Stimulated activated naive CD4-positive, alpha-beta T cell treated with Interleukin-2 at 50 U/mL for 16 hours (primary cell): ENCODE measurements around the gene MEPCE.
A peak's percentile ranks its signal among the peaks of the same experiment; 100 is the strongest.

ENCODE experiments used
- DNase-seq: peaks from one replicate; lab custom pipeline; 2025; lab: John Stamatoyannopoulos, UW

Gene MEPCE

DNA sequence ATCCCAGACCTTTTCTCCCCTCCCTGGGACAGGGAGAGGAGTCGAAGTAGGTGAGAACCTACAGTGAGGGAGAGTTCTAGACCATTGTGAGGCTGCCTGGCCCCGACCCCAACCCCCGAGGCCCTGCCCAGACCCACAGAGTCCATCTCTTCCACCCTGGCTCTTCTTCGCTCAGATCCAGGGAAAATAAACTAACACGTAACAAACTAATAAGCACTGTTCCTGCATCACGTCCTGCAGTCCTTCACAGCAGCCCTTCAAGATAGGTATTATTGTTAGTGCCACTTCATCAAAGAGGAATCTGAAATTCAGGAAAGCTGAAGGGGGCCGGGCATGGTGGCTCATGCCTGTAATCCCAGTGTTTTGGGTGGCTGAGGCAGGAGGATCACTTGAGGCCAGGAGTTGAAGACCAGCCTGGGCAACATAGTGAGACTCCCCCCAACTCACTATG lies 34.6 kb downstream of the MEPCE start, which contains the start of gene SPACDR:
SPACDR (minus strand) TSS at position 51 of the 451 bp plus-strand sequence. CDS start 235 bp downstream, outside the sequence.
- DNase-seq, result no peak

DNA sequence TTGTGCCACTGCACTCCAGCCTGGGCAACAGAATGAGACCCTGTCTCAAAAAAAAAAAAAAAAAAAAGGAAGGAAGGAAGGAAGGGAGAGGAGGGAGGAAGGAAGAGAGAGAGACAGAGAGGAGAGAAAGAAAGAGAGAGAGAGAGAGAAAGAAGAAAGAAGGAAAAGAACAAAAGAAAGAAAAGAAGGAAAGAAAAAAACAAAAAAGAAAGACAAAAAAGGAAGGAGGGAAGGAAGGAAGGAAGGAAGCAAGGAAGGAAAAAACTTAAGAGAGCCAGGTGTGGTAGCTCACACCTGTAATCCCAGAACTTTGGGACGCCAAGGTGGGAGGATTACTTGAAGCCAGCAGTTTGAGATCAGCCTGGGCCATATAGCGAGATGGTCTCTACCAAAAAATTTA lies 35.2 kb downstream of the MEPCE start:
- no peak for DNase-seq

DNA sequence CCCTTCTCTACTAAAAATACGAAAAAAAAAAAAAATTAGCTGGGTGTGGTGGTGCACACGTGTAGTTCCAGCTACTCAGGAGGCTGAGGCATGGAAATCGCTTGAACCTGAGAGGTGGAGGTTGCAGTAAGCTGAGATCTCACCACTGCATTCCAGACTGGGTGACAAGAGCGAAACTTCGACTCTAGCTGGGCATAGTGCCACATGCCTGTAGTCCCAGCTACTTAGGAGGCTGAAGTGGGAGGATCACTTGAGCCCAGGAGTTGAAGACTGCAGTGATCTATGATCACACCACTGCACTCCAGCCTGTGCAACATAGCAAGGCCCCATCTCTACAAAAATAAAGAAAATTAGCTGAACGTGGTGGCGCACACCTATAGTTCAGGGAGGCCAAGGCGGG lies 35.7 kb downstream of the MEPCE start:
- no peak for DNase-seq

DNA sequence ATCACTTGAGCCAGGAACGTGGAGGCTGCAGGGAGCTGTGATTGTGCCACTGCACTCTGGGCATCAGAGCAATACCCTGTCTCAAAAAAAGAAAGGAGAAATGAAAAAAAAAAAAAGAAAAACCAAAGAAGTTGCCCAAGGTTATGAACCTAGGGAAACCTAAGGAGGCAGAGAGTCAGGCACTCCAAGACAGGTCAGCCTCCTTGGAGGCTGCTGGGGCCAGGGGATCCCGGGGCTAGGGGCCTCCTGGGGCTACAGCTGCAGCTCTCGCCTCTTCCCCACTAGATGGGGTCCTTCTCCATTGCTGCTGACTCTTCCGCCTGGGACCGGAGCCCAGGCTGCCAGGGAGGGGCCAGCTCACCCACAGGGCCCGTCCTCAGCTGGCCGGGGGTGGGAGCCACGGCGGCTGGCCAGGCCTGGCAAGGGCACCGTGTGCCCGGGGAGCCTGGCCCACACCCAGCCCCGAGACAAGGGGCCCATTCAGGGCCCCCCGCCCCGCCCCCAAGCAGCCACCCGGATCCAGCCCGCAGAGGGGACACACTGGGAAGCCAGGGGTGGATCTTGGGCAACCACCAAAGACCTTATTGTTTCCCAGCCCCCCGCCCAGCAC lies 36.2 kb downstream of the MEPCE start:
- DNase-seq, result no peak

DNA sequence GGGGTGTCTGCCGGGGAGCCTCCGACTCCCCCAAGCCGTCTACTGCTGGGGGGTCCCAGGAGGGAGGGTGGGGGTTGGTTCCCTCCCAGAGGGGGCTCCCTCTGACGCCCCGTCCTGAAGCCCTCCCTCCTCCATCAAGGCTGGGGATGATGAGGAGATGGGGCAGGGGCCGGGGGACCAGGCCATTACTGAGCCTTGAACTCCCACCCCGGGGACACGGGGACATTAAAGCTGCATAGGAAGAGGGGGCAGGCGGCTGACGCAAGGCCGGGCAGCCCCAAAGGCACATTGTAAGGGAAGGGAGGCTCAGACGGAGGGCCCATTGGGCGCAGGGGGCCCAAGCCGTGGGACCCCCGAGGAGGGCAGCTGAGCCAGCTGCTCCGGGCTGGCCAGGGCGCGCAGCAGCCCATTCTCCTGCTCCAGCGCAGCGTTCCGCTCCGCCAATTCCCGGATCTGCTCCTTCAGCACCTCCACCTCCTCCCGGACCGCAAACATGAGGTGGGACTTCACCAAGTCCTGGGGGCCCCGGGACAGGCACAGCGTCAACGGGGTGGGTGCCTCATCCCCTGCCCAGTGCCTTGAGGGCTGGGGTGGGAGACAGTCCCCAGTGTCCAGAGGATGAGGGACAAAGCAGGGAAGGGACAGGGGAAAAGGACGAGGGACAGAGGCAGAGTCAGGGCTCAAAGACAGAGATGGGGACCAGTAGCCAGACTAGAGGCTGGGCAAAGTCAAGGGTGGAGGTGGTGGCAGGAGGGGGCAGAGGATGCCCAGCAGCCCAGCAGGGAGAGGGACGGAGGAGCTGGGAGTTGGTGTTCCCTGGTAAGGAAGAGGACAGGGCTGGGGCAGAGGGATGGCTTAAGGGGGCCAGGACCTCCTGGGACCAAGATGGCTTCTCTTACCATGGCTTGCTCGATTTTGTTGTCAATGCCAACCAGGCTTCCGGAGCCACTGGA lies 37.3 kb downstream of the MEPCE start:
- DNase-seq, result no peak

DNA sequence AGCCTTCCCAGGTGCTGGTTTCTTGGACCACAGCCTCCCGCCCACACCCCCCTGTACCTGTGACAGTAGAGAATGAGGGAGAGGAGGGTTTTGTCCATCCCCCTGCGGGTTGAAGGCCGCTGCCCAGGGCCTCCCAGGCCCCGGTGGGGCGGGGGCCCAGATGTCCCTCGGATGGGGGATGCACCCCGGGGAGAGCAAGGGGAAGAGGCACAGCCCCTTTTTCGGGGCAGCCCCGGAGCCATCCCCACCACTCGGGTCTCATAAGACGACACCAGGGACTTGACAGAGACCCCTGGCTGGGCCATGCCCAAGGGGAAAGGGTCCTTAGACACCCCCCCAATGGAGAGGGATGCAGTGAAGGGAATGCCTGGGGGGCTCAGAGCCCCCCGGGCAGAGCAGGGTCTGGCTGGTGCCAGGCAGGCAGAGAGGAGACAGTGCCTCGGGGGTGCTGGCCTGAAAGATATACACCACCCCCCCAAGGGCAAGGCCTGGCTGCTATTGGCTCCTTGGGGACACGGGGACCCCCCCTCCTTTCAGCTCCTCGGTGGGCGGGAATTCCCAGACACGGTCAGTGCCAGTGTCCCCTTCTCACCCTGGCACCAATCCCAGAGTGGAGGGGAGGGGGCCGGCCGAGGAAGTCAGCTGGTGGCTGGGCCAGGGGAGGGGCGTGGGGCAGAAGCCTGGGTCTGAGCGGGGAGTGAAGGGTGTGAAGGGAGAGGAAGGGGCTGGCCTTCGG lies 38.2 kb downstream of the MEPCE start:
- no peak for DNase-seq

DNA sequence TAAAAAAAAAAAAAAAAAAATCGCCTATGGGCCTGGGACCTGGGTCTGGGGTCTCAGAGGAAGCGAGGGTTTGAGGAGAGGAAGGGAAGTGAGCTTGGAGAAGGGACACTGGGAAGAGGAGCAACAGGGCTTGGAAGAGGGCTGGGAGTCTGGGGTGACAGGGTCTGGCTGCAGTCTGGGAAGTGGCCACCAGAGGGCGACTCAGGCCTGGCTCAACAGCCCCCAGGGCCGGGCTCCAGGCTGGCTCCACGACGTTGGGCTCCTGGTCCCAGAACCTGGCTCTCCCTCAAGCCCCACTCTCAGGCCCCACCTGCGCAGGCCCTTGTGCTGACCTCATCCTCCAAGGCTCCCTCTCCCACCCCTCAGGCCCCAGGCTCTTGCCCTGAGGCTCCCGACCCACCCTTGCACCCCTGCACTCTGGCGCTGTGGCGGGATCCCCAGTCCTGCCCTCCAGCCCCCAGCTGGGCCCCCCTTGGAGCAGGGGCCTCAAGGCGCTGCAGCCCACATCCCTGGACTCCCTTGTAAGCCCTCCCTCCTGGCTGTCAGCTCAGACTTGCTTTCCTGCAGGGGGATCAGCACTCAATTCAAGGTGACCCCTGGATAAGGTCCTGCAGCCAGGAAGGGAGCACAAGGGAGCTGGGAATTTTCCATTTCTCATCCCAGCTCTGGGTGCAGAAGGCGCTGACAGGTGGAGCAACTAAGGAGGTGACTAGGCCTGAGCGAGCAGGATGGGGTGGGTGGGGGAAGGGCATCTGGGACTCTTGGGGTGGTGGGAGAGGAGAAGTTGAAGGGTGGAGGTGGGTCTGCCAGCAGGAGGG lies 39.8 kb downstream of the MEPCE start:
- peak; percentile 70 for DNase-seq

DNA sequence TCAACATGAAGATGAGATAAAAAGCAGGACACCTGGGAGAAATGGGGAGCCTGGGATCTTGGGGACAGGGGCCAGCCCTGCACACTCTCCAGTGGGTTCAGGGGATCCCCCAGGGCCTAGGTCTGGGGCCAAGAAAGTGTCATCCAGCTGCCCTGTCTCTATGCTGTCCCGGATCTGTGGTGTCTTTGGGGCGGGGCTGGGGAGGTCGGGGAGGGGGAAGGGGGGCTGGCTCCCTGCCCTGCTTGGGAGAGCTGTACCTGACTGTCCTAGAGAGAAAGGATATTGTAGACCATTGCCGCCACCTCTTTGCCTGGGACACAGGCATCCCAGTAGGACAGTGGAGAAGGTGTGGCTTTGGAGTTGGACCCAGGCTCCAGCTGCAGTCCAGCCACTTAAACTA lies 41.4 kb downstream of the MEPCE start:
- no peak for DNase-seq

DNA sequence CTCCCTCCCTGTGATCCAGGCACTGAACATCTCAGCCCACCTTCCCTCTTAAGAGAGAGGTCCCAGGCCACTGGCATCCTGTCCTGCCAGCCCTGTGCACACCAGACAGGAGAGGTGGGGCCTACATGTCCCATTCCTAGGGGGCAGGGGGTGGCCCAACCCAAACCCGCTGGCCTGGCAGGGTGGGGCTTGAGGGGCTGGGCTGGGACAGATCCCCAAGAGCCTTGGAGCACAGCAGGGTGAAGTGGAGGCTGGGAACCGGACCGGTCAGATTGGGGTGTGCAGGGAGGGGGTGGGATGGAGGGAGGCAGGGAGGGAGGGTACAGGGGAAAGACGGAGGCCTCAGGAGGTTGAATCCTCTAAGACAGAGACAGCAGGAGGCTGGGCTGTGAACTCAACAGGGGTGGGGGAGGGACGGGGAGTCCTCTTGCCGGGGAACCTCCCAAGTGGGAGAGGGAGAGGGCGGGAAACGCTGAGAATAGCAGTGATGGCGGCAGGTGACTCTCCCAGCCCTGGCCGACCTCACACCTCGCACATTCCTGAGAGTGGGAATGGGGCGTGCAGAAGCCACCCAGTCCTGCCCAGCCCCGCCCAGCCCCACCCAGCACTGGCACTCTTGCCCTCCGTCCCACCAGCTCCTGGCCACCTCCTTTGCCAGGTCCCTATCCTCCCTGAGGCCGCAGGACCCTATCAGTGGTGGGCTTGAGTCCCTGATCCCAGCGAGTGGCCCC lies 42.7 kb downstream of the MEPCE start:
- no peak for DNase-seq

DNA sequence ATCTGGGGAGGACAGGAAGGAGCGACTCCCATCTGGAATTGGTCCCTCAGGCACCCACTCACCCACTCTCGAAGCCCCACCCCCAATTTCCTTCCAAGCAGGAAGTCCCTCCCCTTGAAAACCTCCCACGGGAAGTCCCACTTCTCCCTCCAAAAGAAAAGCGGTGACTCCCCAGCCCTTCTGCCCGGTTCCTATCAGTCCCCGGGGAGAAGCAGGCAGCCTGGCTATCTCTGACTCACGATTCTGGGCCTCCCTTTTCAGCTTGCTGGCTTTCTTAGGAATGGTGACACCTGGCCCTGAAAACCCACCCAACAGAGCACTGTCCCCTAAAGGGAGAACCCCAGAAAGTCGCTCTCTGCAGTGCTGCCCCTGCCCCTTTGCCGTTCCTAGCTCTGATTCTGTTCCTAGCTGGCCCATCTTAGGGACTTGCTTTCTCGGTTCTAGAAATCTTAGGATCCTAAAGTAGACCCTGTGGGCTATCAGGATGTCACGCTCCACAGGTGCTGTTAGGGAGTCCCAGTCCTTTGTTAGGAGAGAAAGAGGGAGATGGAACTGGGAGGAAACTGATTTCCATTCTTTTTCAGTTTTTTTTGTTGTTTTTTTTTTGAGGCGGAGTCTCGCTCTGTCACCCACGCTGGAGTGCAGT lies 43.3 kb downstream of the MEPCE start:
- no peak for DNase-seq

DNA sequence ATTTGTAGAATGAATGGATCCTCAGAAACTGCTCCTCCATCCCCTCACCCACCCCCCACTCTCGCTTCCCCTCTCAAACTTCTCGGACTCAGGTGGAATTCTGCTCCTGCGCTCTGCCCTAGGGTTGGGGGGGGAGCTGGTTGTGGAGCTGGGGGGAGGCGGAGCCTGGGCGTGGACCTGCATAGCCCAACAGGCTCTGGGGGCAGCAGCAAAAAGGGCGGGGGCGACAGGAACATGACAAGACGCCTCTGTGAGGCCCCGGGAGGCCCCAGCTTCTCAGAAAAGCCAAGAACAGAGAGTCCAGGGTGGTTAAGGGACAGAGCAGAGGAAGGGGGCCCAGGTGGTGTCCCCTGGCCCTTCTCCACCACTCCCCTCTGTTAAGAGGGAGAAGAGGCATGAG lies 45.9 kb downstream of the MEPCE start:
- DNase-seq, result no peak

DNA sequence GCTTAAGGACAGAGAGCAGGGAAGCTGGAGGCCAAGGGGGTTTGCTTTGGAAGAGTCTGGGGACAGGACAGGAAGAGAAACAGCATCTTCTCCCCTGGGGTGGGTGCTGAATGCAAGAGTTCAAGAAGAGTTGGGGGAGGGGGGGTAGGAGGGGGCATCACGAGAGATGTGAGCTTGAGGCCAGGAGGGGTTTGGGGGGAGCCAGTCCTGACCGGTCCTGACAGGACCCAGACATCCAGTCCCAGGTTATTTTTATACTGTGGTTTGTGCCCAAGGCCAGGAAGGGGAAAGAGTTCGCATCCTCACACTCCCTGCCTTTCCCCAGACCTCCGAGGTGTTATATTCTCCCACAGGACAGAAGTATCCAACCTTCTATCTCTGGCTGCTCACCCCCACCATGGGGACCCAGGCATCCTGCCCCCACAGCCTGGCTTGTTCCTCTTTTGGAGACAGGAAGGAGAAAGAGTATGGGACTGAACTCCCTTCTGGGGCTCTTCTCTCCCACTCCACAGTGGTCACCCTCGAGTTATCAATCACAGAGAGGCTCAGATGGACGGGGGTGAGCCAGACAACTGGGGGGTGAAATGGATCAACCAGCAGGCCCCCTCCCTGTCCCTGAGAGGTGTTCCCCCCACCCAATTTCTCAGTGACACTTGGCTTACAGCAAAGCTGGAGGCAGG lies 46.6 kb downstream of the MEPCE start:
- DNase-seq, result no peak

DNA sequence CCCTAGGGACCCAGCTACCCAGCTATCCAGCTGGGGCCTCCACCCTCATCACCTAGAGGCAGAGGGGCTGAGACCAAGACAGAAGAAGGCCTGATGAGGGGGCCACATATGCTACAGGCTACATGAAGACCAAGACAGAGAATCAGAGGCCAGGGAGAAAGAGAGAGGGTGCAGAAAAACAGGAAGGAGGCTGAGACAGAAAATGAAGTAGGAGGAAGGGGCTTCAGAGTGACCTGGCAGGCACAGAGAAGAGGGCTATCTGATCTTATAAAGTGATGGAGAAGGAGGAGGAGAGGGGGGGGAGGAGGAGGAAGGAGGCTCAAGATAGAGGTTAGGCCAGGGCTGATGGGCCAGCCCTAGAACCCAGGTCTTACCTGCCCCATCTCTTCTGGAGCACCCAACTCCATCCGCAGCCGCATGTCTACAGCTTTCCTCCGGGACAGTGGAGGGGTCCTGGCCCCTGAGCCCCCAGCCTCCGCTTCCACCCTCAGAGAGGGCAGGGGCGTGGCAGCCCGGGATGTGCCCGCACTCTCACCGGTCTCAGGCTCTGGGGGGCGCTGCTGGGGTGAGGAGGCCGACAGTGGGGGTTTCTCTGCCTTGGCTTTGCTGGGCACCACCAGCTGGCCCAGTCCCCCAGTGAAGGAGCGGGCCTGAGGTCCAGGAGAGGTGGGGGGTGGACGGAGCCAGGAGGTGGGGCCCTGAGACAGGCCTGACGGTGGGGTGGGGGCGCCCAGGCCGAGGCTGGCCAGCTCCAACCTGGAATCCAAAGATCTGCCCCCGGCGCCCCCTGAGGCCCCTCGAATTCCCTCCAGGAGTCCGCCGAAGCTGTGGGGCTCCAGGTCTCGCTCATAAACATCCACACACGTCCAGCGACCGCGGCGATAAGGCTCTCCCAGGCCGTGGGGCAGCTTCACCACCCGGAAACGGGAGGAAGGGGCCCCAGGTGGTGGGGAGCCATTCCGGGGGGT lies 47.6 kb downstream of the MEPCE start:
- DNase-seq, result peak; percentile 29

DNA sequence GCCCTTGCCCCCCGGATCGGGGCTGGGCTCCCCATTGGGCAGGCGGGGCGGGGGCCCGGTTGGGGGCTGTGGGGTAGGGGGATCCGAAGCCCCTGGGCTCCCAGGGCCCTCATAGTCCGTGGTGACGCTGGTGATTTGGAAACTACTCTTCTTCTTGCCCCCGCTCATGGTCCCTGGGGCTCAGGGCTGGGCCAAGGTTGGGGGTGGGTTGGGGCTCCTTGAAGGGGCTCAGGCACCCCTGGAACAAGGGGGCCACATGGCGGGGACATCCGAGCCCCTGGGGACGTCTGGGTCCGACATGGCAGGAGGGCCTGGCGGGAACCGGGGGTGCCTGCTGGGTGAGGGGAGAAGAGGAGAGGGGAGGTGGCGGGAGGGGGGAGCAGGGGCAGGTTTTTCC lies 48.2 kb downstream of the MEPCE start:
- no peak for DNase-seq

DNA sequence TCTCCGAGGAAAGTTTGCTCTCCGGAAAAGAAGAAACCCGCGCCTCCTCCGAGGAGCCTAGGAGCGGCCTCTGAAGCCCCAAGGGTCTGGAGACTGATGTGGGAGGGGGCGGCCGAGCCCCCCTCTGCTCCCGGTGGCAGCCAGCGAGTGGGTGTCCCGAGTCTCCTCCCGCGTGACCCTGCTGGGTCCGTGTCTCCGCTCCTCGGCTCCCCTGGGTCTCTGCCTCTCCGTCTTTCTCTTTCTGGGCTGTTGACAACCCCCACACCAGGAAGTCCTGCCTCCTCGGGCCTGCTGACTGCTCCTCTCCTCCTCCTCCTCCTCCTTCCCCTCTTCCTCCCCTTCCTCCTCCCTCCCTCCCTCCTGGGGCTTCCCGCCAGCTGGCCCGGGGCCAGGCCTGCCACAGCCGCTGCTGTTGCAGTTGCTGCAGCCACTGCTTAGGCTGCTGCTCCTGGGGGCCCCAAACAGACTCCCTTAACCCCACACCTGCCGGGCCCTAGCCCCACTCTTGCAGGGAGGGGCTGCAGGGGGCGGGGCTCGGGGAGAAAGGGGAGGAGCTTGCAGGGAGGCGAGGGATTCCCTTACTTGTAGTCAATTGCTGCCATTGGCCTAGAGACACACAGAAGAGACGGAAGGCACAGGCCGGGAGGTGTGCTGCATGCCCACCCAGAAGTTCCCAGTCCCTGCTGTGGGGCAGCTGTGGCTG lies 49.5 kb downstream of the MEPCE start, which contains the start of gene TSC22D4:
TSC22D4 (minus strand) TSS at position 257 of the 703 bp plus-strand sequence. CDS start 1,176 bp downstream, outside the sequence.
- DNase-seq, result peak; percentile 85

DNA sequence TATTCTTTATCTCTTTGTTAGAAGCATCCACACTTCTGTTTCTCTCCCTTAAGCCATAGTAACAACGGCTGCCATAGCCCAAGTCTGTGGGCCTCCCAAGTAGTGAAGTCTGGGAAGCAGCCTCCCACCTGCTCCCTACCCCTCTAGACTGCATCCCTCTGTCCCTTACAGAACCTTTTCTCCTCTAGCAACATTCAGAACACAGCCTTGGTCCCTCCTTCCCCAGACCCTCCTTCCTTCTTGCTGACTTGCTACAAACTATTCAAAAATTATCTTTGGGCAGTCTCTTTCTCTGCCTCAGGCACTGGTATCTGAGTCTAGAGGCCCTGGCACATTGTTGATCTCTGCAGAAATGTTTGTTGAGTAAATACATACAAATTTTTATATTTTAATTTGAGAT lies 51.8 kb downstream of the MEPCE start:
- DNase-seq, result no peak

DNA sequence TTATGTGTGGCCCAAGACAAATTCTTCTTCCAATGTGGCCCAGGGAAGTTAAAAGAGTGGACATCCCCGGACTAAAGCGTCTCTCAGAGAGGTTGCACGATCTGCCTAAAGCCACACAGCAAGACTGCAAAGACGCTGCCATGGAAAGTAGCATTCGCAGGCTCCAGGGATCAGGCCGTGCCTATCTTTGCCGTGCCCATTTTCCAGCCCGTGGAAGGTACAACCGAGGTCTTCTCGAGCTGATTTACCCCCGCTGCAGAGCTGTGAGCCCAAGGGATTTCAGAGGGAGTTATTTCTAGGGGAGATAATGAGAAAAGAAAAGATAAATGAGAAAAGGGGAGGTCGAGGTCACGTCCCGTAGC lies 53.1 kb downstream of the MEPCE start:
- DNase-seq, result no peak
